WTC11 (cell line): Measurements from ENCODE around the gene PIP4K2C. TPM values are rescaled to one million over a fixed set of nuclear protein-coding genes. Genes with fewer than 3 reads are reported as not detected.

ENCODE experiments used
- ATAC-seq: fragments of 200-7000 bp; cut with Tn5 transposase; 2 replicates; pipeline ENCODE4 v1.10.0; 2021; ENCODE audit warnings: mild to moderate bottlenecking, moderate library complexity
- CTCF ChIA-PET: fragments of 300-600 bp; sonication (Branson Sonifier 250); formaldehyde crosslinking; loops from one replicate; lab custom pipeline; 2021; ENCODE audit warnings: antibody characterized with exemption; lab: Charles Lee
- POLR2A ChIA-PET: fragments of 350-600 bp; sonication (Branson Sonifier 250); formaldehyde crosslinking; loops from one replicate; lab custom pipeline; 2021; ENCODE audit warnings: antibody characterized with exemption; lab: Charles Lee
- DNase-seq: peaks from one replicate; pipeline ENCODE4 v3.0.0; 2021; ENCODE audit warnings: low spot score
- H3K27ac Mint-ChIP-seq: 2 replicates; pipeline ENCODE4 v1.8.0; 2021; ENCODE audit warnings: mixed read lengths
- H3K27me3 Mint-ChIP-seq: 2 replicates; pipeline ENCODE4 v1.8.0; 2021; ENCODE audit warnings: low read depth, mild to moderate bottlenecking, moderate library complexity, mixed read lengths
- H3K36me3 Mint-ChIP-seq: 2 replicates; pipeline ENCODE4 v1.8.0; 2021; ENCODE audit warnings: mixed read lengths
- H3K4me1 Mint-ChIP-seq: 2 replicates; pipeline ENCODE4 v1.8.0; 2022; ENCODE audit warnings: mixed read lengths
- H3K4me3 Mint-ChIP-seq: 2 replicates; pipeline ENCODE4 v1.8.0; 2021; ENCODE audit warnings: mild to moderate bottlenecking, moderate library complexity, mixed read lengths
- H3K9me3 Mint-ChIP-seq: 2 replicates; pipeline ENCODE4 v1.8.0; 2021; ENCODE audit warnings: mixed read lengths
- CREB1 ChIP-seq: sonication (generic); formaldehyde crosslinking; IDR thresholded peaks from 2 replicates; pipeline ENCODE4 v1.8.0; 2023; ENCODE audit warnings: mild to moderate bottlenecking, missing genetic modification reagents
- ELF4 ChIP-seq: sonication (generic); formaldehyde crosslinking; IDR thresholded peaks from 2 replicates; pipeline ENCODE4 v1.8.1; 2022; ENCODE audit warnings: low read depth, mild to moderate bottlenecking, moderate library complexity, missing genetic modification reagents
- EMX1 ChIP-seq: fragments of 250-450 bp; sonication (Bioruptor Pico); IDR thresholded peaks from 2 replicates; pipeline ENCODE4 v1.8.0; 2021; ENCODE audit warnings: mild to moderate bottlenecking
- FOXK1 ChIP-seq: sonication (generic); formaldehyde crosslinking; IDR thresholded peaks from 2 replicates; pipeline ENCODE4 v1.8.0; 2022; ENCODE audit warnings: mild to moderate bottlenecking, moderate library complexity, missing genetic modification reagents
- FOXP4 ChIP-seq: sonication (generic); formaldehyde crosslinking; IDR thresholded peaks from 2 replicates; pipeline ENCODE4 v1.8.0; 2022; ENCODE audit warnings: mild to moderate bottlenecking, missing genetic modification reagents
- GTF2I ChIP-seq: fragments of 250-450 bp; sonication (Bioruptor Pico); conservative IDR thresholded peaks from 2 replicates; pipeline ENCODE4 v1.4.0; 2021; ENCODE audit warnings: mild to moderate bottlenecking
- HMGA2 ChIP-seq: fragments of 250-450 bp; sonication (Bioruptor Pico); IDR thresholded peaks from 2 replicates; pipeline ENCODE4 v1.4.0; 2021; ENCODE audit warnings: mild to moderate bottlenecking, moderate library complexity
- RELA ChIP-seq: sonication (generic); formaldehyde crosslinking; IDR thresholded peaks from 2 replicates; pipeline ENCODE4 v1.8.1; 2022; ENCODE audit warnings: missing genetic modification reagents, mild to moderate bottlenecking, borderline replicate concordance
- RORB ChIP-seq: fragments of 250-450 bp; sonication (Bioruptor Pico); IDR thresholded peaks from 2 replicates; pipeline ENCODE4 v1.9.0; 2021; ENCODE audit warnings: mild to moderate bottlenecking
- USF2 ChIP-seq: sonication (generic); formaldehyde crosslinking; IDR thresholded peaks from 2 replicates; pipeline ENCODE4 v1.8.1; 2023; ENCODE audit warnings: mild to moderate bottlenecking, missing genetic modification reagents, moderate library complexity
- ZNF281 ChIP-seq: sonication (generic); formaldehyde crosslinking; IDR thresholded peaks from 2 replicates; pipeline ENCODE4 v1.8.0; 2023; ENCODE audit warnings: mild to moderate bottlenecking, missing genetic modification reagents
- ZNF396 ChIP-seq: fragments of 250-450 bp; sonication (Bioruptor Pico); IDR thresholded peaks from 2 replicates; pipeline ENCODE4 v1.8.0; 2021; ENCODE audit warnings: mild to moderate bottlenecking, moderate library complexity, borderline replicate concordance
- total RNA-seq: library from RNA; stranded (reverse); gene quantifications from 3 replicates; pipeline ENCODE4 v1.2.3, GENCODE V29; 2021
- TF ChIP-seq, protein P1 (sequence below): sonication (generic); formaldehyde crosslinking; IDR thresholded peaks from 2 replicates; pipeline ENCODE4 v1.8.0; 2022; ENCODE audit warnings: mild to moderate bottlenecking, missing genetic modification reagents
- TF ChIP-seq, protein P2 (sequence below): sonication (generic); formaldehyde crosslinking; conservative IDR thresholded peaks from 2 replicates; pipeline ENCODE4 v1.8.1; 2023; ENCODE audit warnings: mild to moderate bottlenecking, low read depth, missing genetic modification reagents, moderate library complexity
- TF ChIP-seq, protein P3 (sequence below): sonication (generic); formaldehyde crosslinking; IDR thresholded peaks from 2 replicates; pipeline ENCODE4 v1.8.0; 2022; ENCODE audit warnings: missing genetic modification reagents

PIP4K2C gene
- total RNA-seq, 1 experiment from 2014 or later = 25.4 TPM

DNA sequence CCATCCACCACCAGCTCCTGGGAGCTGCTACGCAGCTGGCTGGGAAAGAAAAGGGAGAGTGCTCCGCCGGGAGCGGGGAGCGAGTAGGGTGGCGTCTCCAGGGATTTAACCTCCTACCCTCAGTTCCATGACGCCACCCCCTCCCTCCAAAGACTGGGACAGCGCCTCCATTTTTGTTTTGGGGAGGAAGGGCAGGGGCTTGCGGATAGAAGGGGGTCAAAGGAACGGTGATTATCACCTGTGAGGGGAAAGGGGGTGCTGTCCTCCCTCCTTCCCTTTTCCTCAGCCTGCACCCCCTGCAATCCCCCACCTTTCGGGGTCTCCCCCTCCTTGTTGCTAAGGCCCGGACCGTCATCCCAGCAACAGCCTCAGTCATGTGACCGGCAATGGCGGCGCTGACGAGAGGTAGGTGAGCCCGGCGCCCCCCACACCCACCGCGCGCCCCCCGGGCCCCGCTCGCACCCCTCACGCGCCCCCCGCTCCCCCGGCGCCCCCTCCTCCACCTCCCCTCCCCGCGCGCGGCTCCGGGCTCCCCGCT lies 13.5 kb downstream of the PIP4K2C start, which contains the start of gene DTX3:
TSS of gene DTX3 (plus strand) at position 371 of the 538 bp plus-strand sequence. CDS start 1,694 bp downstream, outside the sequence.
- ChIA-PET POLR2A (interaction anchor here (0.6 to 1.4 kb wide), 3 partner anchors 87 to 162 kb away, joined by 3 to 4 read pairs (median 3); partner anchors contain the start of gene OS9), CTCF (interaction anchor here (0.7 to 1.7 kb wide), 11 partner anchors 14 to 146 kb away, joined by 3 to 16 read pairs (median 5); partner anchors contain the start of genes B4GALNT1, DDIT3, GLI1 and PIP4K2C)
- Mint-ChIP-seq H3K27me3 (no peaks in the 10 kb centered on the region), H3K9me3 (no peaks in the 10 kb centered on the region), H3K36me3 (peaks cover 18% of the 10 kb centered on the region), H3K27ac (peak within 1 kb of the TSS; percentile 93), H3K4me1 (peaks cover 32% of the 10 kb centered on the region), H3K4me3 (peak within 1 kb of the TSS; percentile 85)
- peak; percentile 52 for DNase-seq
- peak; percentile 23 for ATAC-seq
- 0 out of 2 replicates have a peak, but pooled peaks have one; percentile 56 for TF ChIP-seq FOXK1 (CRISPR knock-in tag)
- TF ChIP-seq RELA = no peak
- TF ChIP-seq FOXP4 (CRISPR knock-in tag) = 0 out of 2 replicates have a peak, but pooled peaks have one; percentile 47
- TF ChIP-seq HMGA2 (CRISPR knock-in tag) = no peak
- TF ChIP-seq GTF2I (CRISPR knock-in tag) = 0 out of 2 replicates have a peak, but pooled peaks have one; percentile 61
- peak; percentile 90 for TF ChIP-seq USF2 (CRISPR knock-in tag)
- TF ChIP-seq, protein P1, sequence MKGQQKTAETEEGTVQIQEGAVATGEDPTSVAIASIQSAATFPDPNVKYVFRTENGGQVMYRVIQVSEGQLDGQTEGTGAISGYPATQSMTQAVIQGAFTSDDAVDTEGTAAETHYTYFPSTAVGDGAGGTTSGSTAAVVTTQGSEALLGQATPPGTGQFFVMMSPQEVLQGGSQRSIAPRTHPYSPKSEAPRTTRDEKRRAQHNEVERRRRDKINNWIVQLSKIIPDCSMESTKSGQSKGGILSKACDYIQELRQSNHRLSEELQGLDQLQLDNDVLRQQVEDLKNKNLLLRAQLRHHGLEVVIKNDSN (CRISPR knock-in tag) = peak; percentile 88
- peak; percentile 9; the same call in 1 of the 2 replicates for TF ChIP-seq ZNF281 (CRISPR knock-in tag)

DNA sequence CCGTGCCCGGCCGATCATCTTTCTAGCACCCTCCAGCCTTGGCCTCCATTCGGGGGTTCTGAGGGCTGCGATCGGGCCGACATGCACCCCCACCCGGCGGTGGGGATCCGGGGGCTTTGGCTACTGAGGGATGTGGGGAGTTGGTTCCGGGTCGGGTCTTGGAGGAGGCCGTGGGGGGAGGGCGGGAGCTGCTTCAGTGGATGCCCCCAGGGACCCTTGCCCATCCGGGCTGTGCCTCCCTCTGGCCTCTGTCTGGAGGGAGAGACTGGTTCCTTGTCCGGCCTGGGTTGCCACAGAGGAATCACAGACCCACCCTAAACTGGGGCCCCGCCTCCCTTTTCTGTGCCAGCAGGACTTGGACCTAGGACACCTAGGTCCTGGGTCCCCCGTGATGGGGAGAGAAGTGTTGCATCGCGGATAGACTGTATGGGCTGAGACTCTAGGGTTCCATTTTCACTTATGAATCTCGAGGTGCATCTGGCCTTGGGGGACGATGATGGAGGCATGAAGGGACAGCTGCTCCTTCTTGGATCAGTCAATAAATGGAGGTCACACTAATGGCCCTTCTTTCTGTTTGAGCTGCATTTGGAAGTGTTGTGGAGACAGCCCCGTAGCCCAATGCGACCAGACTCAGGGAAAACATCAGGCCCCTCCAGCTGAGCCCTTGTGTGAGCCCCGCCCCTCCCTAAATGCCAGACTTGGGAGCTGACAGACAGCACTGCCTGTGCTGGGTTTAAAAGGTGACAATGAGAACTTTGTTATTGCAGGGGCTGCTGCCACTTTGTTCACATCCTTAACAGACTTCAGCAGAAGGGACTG lies 14.2 kb downstream of the PIP4K2C start:
- ChIA-PET POLR2A (interaction anchor here (0.5 to 1.2 kb wide), 2 partner anchors 9 to 103 kb away, joined by 3 read pairs; no protein-coding TSS in a partner anchor), CTCF (interaction anchor here (1.0 to 5.0 kb wide), 5 partner anchors 15 to 130 kb away, joined by 3 to 31 read pairs (median 4); partner anchors contain the start of gene B4GALNT1)
- H3K27me3 Mint-ChIP-seq = no peaks in the 10 kb centered on the region; the same call in 1 of the 2 replicates
- no peaks in the 10 kb centered on the region for H3K9me3 Mint-ChIP-seq
- peak overlapping the region; percentile 85 for H3K4me3 Mint-ChIP-seq
- DNase-seq (no peak), ATAC-seq (peak; percentile 11)
- peaks cover 35% of the 10 kb centered on the region for H3K4me1 Mint-ChIP-seq
- H3K27ac Mint-ChIP-seq = no peak overlapping the region
- H3K36me3 Mint-ChIP-seq = peaks cover 15% of the 10 kb centered on the region
- TF ChIP-seq FOXK1 (CRISPR knock-in tag) (0 out of 2 replicates have a peak, but pooled peaks have one; percentile 25), CREB1 (CRISPR knock-in tag) (no peak), ELF4 (CRISPR knock-in tag) (no peak), RORB (CRISPR knock-in tag) (no peak), EMX1 (CRISPR knock-in tag) (no peak), ZNF396 (CRISPR knock-in tag) (no peak)
- TF ChIP-seq, protein P2, sequence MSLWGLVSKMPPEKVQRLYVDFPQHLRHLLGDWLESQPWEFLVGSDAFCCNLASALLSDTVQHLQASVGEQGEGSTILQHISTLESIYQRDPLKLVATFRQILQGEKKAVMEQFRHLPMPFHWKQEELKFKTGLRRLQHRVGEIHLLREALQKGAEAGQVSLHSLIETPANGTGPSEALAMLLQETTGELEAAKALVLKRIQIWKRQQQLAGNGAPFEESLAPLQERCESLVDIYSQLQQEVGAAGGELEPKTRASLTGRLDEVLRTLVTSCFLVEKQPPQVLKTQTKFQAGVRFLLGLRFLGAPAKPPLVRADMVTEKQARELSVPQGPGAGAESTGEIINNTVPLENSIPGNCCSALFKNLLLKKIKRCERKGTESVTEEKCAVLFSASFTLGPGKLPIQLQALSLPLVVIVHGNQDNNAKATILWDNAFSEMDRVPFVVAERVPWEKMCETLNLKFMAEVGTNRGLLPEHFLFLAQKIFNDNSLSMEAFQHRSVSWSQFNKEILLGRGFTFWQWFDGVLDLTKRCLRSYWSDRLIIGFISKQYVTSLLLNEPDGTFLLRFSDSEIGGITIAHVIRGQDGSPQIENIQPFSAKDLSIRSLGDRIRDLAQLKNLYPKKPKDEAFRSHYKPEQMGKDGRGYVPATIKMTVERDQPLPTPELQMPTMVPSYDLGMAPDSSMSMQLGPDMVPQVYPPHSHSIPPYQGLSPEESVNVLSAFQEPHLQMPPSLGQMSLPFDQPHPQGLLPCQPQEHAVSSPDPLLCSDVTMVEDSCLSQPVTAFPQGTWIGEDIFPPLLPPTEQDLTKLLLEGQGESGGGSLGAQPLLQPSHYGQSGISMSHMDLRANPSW (CRISPR knock-in tag) = no peak
- TF ChIP-seq, protein P3, sequence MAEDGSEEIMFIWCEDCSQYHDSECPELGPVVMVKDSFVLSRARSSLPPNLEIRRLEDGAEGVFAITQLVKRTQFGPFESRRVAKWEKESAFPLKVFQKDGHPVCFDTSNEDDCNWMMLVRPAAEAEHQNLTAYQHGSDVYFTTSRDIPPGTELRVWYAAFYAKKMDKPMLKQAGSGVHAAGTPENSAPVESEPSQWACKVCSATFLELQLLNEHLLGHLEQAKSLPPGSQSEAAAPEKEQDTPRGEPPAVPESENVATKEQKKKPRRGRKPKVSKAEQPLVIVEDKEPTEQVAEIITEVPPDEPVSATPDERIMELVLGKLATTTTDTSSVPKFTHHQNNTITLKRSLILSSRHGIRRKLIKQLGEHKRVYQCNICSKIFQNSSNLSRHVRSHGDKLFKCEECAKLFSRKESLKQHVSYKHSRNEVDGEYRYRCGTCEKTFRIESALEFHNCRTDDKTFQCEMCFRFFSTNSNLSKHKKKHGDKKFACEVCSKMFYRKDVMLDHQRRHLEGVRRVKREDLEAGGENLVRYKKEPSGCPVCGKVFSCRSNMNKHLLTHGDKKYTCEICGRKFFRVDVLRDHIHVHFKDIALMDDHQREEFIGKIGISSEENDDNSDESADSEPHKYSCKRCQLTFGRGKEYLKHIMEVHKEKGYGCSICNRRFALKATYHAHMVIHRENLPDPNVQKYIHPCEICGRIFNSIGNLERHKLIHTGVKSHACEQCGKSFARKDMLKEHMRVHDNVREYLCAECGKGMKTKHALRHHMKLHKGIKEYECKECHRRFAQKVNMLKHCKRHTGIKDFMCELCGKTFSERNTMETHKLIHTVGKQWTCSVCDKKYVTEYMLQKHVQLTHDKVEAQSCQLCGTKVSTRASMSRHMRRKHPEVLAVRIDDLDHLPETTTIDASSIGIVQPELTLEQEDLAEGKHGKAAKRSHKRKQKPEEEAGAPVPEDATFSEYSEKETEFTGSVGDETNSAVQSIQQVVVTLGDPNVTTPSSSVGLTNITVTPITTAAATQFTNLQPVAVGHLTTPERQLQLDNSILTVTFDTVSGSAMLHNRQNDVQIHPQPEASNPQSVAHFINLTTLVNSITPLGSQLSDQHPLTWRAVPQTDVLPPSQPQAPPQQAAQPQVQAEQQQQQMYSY = peak; percentile 21; the same call in 1 of the 2 replicates
